Fibroblast of skin of scalp (primary cell): ENCODE results near the gene CTRL.

Experiments
- DNase-seq: peaks from one replicate; pipeline ENCODE4 v3.0.0-alpha.2; 2013

The CTRL gene

DNA sequence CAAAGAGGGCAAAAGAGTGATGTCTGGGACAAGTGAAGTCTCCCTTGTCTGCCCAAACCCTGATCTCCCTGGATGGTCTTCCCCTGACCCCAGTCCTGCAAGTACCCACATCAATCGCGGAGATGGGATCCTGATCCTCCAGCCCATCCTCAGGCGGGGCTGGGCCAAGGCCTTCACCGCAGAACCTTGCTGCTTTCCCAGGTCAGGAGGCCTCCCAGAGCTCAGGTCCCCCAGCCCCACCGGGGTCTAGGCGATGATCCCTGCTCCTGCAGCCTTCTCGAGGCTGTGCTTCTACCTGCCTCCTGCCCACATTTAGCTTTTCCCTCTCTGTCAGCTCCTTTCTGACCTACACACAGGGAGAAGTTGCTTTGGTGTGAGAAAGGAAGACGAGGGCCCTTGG is 30.5 kb upstream of the CTRL start:
- no peak for DNase-seq

DNA sequence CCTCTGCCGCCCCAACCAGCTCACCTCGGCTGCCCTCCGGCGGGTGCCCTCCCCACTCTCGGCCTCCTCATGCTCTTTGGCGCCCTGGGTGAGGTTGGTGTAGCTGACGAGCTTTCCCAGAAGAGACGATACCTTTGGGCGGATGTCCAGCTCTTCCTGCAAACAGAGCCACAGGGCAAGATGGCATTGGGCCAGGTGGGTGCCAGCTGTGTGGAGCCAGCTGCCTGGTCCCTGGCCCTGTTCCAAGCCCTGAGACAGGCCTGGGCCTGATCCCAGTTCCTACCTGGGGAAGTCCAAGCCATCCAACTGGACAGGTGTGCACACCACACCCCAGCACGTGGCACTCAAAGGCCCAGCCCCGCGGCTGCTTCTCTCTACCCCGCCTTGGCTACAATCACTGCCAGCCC is 29.9 kb upstream of the CTRL start:
- no peak for DNase-seq

DNA sequence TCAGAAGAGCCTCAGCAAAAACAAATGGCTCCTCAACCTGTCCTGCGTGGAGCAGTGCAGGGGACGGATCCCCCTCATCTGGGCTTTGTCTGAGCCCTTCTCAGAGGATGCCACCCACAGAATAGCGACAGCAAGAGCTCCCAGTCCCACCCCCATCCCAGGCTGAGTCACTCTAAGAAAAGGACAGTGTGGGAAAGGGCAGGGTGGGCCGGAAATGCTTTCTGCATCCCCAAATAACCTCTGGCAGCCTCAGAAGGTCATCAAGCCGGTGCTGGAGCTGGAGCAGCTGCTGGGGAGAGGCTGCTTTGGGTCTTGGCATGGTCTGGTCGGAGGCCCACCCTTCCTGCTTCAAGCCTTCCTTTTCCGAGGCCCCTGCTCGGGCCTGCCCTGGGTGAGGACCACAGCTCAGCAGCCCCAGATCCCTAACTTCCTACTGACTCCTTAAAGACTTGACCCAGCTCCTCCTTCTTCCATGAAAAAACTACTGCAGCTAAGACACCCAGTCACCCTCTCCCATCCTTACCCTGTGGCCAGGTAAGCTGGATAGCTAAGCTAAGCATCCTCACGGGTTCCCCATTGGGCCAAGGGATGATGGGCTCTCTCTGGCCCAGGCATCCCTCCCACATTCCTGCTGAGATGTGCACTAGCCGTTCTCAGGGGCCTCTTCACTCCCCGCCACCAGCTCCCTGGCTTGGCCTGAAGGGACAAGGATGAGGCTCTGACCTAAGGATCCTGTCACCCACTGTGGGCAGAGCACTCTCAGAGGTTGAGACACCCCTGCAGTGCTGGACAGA is 28.1 kb upstream of the CTRL start:
- DNase-seq = no peak

DNA sequence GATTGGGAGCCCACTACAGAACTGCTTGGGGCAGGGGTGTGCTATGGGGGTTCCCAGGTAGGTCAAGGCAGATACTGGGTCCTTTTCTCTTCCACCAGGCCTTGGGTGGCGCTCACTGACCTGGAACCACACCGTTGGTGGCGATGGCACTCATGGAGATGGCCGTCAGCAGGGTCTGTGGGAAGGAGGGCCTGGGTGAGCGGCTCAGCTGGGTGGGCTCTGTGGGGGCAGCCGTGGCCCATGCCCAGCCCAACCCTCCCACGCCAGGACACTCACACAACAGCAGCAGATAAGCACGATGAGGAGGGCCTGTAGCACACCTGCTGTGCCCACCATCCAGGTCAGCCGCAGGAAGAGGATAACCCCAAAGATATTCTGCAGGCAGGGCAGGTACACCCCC is 26.0 kb upstream of the CTRL start:
- DNase-seq = no peak

- no peak for DNase-seq
Measured at GRCh38 chr16:67954421-67955196, 22.9 kb upstream of the CTRL start.

DNA sequence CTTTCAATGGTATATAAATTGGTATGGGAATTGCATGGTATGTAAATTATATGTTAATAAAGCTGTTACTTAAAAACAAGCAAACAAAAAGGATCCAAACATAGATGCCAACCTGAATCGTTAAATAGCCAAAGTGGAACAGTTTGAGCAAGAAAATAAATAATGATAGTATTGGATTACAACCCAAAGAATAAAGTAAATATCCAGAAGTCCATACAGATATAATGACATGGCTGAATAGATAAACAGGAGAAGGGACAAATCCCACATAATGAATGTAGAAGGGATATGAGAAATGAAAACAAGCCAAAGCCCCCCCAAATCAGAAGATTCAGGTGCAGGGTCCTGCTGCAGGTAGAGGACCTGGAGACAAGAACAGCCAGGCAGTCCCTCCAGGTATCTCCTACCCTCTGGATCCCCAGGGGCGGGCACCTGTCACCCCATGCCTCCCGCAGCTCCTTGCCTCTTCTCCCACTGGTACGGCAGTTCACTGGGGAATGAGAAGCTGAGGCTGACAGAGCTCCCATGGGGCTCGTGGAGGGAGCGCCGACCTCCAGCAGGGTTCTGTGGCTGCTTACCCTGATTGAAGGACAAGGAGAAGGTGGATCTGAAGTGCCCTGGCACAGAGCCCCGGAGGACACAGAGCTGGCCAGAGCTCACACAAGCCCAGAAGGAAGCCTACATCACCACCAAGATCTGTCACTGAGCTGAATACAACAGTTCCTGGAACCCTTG is 22.1 kb upstream of the CTRL start:
- no peak for DNase-seq

- no peak for DNase-seq
Measured at GRCh38 chr16:67951485-67951884, 19.8 kb upstream of the CTRL start.

GRCh38 chr16:67950335-67950843 is 18.7 kb upstream of the CTRL start:
- no peak for DNase-seq

DNA sequence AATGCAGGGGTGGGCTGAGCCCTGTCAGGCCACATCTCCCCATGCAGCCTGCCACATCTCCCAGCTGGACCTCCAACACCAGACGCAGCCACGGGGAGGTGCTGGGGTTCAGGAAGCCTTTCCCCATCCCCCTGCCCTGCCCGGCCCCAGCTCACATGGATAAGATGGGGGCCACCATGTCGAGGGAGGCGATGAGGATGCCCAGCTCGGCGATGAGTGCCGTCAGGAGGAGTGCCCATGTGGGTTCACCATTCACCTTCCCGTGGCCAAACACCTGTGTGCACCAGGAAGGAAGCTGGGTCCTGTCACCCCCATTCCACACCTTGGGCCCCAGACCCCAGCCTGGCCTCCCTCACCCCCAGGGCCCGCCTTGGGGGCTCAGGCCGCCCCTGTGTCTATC is 18.0 kb upstream of the CTRL start:
- no peak for DNase-seq

GRCh38 chr16:67948015-67948414 is 16.4 kb upstream of the CTRL start:
- DNase-seq = no peak

GRCh38 chr16:67946966-67947558 is 15.4 kb upstream of the CTRL start:
- no peak for DNase-seq

GRCh38 chr16:67946128-67946569 is 14.5 kb upstream of the CTRL start:
- no peak for DNase-seq

DNA sequence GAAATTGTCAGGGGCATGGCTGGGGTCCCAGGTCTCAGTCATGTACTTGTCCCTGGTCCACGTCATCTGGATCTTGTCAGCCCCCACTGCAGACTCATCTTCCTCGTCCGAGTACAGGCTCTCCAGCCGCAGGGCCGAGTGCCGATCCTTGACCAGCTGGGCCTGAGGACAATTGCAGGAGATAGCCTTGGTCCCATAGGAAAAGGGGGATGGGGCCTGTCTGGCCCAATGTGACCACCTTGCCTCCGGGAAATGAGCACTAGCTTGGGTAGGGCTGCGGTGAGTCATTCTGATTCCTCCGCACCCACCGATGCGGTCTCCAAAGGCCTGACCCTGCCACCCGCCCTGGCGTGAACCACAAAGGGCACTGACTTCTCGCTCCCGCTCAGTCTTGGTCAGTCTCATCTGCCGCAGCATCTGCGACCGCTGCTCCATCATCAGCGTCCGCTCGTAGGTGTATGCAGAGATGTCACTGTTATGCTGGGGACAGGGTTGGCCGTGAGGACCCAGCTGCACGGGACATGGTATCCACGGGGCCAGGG is 13.8 kb upstream of the CTRL start:
- no peak for DNase-seq

GRCh38 chr16:67944690-67945391 is 13.2 kb upstream of the CTRL start:
- DNase-seq = no peak

DNA sequence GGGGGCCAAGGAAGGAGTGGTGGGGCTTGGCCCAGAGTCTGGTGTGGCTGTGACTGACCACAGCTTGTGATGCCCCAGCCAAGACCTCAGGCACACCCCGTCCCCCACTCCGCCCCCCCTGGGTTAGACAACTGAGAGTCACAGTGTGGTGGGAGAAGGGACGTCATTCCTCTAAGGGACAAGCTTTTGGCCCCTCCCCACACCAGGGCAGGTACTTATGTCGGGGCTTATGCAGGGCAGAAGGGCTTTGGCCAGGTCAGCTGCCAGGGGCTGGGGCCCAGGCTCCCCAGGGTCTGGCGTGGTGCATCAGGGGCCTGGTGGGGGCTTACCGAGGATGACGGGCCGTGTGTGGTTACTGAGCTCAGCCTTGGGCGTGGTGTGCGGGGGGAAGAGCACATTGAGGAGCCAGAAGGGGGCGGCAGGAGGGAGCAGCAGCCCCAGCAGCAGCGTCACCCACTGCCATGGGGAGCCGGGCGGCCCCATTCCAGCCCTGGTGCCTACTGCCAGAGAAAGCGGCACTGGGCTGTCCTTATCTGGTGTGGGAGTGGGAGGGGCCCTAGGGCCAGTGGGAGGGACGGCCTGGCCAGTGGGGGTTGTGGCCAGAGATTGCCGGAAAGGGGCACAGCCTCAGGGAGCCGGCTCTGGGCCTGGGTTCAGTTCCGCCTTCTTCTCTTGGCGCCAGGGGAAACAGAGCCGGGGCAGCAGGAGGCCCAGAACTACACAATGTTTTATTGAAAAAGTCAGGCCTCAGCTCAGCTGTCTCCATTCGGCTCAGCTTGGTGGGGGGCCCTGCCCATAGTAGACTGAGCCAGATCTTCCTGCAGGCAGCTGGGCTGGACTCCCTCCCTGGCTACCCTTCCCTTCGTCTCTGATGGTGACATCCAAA is 12.2 kb upstream of the CTRL start, which contains the start of gene LCAT:
LCAT (minus strand) TSS at position 502 of the 886 bp plus-strand sequence; CDS start at position 483, 19 bp downstream.
- DNase-seq = peak; percentile 21

GRCh38 chr16:67943256-67943618 is 11.6 kb upstream of the CTRL start:
- no peak for DNase-seq

- DNase-seq = no peak
Measured at GRCh38 chr16:67942510-67943255, 11.0 kb upstream of the CTRL start.

DNA sequence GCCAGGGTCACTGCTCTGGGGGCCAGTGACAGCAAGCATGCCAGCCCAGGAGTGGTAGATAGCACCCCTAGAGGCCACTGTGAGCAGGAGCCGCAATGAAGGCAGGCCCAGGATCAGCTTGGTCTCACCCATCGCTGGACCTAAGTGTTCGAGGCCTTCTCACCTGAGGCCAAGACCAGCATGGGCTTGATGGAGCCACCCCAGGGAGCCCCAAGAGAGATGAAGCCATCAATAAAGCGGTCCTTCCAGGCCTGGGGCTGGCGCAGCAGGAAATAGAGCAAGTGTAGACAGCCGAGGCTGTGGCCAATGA is 10.5 kb upstream of the CTRL start:
- DNase-seq = peak; percentile 33

DNA sequence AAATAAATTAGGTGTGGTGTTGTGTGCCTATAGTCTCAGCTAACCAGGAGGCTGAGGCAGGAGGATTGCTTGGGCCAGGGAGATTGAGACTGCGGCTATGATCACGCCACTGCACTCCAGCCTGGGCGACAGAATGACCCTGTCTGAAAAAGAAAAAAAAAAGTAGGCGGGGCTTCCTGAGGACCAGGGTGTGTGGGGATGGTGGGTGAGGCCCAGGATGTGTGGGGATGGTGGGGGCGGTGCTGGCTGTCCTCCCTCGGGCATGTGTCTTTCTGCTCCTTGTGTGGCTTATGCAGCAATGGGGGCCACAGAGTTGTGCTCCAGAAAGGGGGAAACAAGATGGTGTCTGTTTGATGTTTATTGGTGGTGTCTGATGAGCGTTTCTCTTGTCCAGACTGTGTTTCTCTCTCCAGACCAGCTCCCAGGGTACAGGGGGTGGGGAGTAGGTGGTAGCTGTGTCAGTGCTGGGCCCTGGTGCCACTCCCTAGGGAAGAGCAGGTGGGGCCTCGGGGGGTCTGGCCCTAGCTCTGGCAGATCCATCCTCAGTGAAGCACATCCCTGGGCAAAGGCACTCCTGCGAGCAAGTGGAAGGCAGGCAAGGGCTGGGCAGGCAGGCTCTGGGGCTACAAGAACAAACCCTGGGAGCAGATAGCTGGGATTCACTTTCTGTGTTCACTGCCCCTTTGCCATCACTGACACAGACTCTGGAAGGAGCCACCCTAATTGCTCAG is 10.0 kb upstream of the CTRL start:
- DNase-seq = no peak
